Retinal pigment epithelial cell (primary cell): ENCODE data around the gene SPINK8.

Experiments used
- DNase-seq: peaks from one replicate; pipeline ENCODE4 v3.0.0-alpha.2; 2010; ENCODE audit warnings: low read depth
- H3K4me3 ChIP-seq: 2 replicates; pipeline ENCODE4 v1.5.1; 2011; ENCODE audit warnings: mild to moderate bottlenecking, low read length, control low read depth, moderate library complexity
- CTCF ChIP-seq: conservative IDR thresholded peaks from 2 replicates; pipeline ENCODE4 v1.5.1; 2011; ENCODE audit warnings: low read depth, low read length, control low read depth, inconsistent platforms

Gene SPINK8

DNA sequence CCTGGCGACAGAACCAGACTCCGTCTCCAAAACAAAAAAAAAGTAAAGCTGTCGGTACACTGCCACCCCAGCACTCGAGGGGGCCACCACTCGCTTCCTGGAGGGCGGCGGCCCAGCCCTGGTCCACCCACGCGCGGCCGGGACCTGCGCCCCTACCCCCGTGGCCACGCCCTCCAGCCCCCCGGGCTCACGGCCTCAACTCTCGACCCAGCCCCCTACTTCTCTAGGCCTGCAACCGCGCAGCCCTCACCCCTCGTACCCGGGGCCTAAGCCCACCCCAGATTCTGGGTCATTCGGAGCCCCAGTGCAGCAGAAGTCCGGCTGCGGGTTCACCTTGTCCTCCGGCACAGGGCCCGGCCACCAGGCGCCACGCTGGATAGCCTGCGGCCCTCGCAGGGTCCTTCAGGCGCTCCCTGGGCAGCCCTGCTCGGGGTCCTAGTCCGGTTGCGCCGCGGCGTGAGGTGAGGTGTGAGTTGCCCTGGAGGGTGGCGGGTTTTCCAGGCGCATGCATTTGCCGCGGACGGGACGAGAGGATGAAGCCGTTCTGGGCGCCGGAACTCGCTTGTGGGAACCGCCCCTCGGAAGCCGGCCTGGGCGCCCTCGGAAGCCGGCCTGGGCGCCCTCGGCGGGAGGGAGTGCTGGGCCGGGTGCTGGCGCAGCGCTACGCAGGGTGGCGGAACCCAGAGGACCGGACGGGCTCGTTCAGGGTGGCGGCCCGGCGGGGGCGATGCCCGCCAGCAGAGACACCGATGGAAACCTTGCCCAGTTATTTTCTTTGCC lies 32.3 kb downstream of the SPINK8 start, which contains the start of gene NME6:
NME6 (minus strand) TSS at position 348 of the 780 bp plus-strand sequence.
- no peak for TF ChIP-seq CTCF
- DNase-seq: peak; percentile 71

DNA sequence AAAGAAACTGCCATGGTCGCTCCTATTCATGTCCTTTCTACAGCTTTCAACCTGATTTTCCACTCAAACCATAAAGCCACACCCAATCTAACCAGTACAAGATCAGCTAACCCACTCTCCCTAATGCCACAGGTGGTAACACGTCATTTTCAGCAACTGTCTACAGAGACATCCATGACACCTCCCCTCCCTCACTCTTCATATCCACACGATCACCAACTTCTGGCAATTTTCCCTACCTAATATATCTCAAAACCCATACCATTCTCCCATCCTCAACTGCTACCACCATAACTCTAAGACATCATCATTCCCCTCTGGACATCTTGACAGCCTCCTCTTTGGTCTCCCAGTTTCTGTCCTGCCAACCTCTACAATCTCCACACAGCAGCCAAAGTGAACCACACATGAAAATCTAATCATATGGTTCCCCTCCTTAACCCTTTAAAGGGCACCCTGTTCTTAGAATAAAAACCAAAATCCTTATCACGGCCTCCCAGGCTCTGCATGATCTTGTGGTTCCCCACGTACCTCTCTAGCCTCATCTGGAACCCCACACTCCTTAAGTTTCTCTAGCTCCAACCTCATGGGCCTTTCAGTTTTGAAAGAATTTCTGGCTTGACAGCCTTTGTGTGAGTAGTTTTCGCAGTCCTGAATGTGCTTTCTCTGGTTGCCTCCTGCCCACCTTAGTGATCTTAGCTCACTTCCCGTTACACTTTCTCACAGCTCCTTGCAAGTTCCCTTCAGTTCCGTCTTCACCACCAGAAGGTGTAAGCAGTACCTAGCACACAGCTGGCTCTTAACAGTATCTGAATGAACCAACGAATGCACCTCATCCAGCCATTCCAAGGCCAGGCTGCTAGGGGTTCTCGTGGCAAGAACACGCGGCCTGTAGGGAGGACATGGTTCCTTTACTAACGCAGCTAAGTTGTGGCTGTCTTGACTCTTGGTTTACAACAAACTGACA lies 33.4 kb downstream of the SPINK8 start:
- TF ChIP-seq CTCF: no peak
- no peak for DNase-seq
- peak overlapping the region; percentile 81 for H3K4me3 ChIP-seq

More for the DNA sequence above, 32.3 kb downstream of the SPINK8 start, which contains the start of gene NME6:
- peak within 1 kb of the TSS; percentile 81 for H3K4me3 ChIP-seq

GRCh38 chr3:48297111-48297810 lies 36.2 kb downstream of the SPINK8 start:
- no peak overlapping the region for H3K4me3 ChIP-seq
- no peak for TF ChIP-seq CTCF
- no peak for DNase-seq

DNA sequence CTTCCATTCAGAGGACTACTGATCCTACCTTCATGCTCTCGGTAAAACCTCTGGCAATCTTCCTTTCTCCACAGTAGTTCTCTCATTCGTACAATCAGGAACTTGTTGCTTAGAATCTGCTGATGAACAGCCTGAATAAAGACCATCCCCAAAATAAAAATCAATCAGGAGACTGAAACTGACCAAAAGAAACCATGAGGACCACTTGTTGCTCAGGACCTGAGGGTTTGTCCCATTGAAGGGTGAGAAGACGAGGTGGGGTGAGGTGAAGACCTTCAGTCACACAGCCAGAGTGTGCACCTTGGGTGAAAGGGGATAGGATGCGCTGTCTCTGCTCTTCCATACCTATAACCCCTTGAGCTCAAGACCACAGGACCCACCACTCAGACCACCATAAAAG lies 36.8 kb downstream of the SPINK8 start:
- no peak overlapping the region for H3K4me3 ChIP-seq
- no peak for TF ChIP-seq CTCF
- no peak for DNase-seq

- TF ChIP-seq CTCF: no peak
- no peak for DNase-seq
- no peak overlapping the region for H3K4me3 ChIP-seq
These were observed 38.7 kb downstream of the SPINK8 start for GRCh38 chr3:48294611-48295263.

DNA sequence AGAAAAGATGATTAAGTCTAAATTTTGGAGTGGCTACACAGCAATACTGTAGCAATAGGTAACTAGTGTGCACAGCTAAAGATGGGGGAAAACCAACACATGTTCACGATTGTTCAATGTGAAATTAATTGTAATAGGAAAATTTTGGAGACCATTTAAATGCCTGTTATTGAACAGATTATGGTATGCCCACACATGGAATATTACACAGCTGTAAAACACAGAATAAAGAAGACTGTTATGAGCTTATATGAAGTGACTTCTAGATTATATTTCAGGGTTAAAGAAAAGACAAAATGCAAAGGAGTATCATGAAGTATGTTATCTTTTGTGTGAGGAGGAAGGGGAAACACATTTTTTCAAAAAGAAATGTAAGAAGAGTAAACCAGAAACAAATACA lies 43.8 kb downstream of the SPINK8 start:
- TF ChIP-seq CTCF: no peak
- no peak overlapping the region for H3K4me3 ChIP-seq
- no peak for DNase-seq
